HepG2 (cell line): ENCODE measurements around the gene AKIRIN1. TPM values are rescaled to one million over a fixed set of nuclear protein-coding genes. Genes with fewer than 3 reads are reported as not detected.

Source experiments
- CBX5 ChIP-seq: sonication (generic); formaldehyde crosslinking; IDR thresholded peaks from 2 replicates; pipeline ENCODE4 v1.4.0; 2020; ENCODE audit warnings: missing genetic modification reagents, borderline replicate concordance
- ELF4 ChIP-seq: sonication (generic); formaldehyde crosslinking; IDR thresholded peaks from 2 replicates; pipeline ENCODE4 v1.5.0; 2020; ENCODE audit warnings: missing genetic modification reagents, mild to moderate bottlenecking, moderate library complexity, borderline replicate concordance
- IRF9 ChIP-seq: sonication (generic); formaldehyde crosslinking; IDR thresholded peaks from 2 replicates; pipeline ENCODE4 v1.8.0; 2022; ENCODE audit warnings: missing genetic modification reagents, mild to moderate bottlenecking, borderline replicate concordance
- JUND ChIP-seq: sonication (generic); formaldehyde crosslinking; IDR thresholded peaks from 2 replicates; pipeline ENCODE4 v1.8.0; 2022; ENCODE audit warnings: mild to moderate bottlenecking, missing genetic modification reagents
- KAT7 ChIP-seq: IDR thresholded peaks from 2 replicates; pipeline ENCODE4 v1.6.1; 2018; ENCODE audit warnings: borderline replicate concordance, missing compliant biosample characterization
- KDM5A ChIP-seq: fragments of 200-600 bp; sonication (generic); IDR thresholded peaks from 2 replicates; pipeline ENCODE4 v1.7.0; 2018; ENCODE audit warnings: antibody characterized with exemption, mild to moderate bottlenecking, low read length, borderline replicate concordance
- KLF13 ChIP-seq: sonication (generic); formaldehyde crosslinking; IDR thresholded peaks from 2 replicates; pipeline ENCODE4 v1.4.0; 2020; ENCODE audit warnings: mild to moderate bottlenecking, missing genetic modification reagents
- MAFG ChIP-seq: sonication (generic); formaldehyde crosslinking; IDR thresholded peaks from 2 replicates; pipeline ENCODE4 v1.5.1; 2020; ENCODE audit warnings: mild to moderate bottlenecking, missing genetic modification reagents
- NAIF1 ChIP-seq: sonication (generic); formaldehyde crosslinking; IDR thresholded peaks from 2 replicates; pipeline ENCODE4 v1.5.0; 2020; ENCODE audit warnings: mild to moderate bottlenecking, missing genetic modification reagents, borderline replicate concordance
- NRL ChIP-seq: sonication (generic); formaldehyde crosslinking; IDR thresholded peaks from 2 replicates; pipeline ENCODE4 v1.5.0; 2020; ENCODE audit warnings: missing genetic modification reagents, mild to moderate bottlenecking, moderate library complexity, borderline replicate concordance
- RBM22 ChIP-seq: fragments of 200-400 bp; formaldehyde crosslinking; optimal IDR thresholded peaks from 2 replicates; pipeline ENCODE3; 2017; ENCODE audit warnings: mild to moderate bottlenecking, low read length, moderate library complexity
- SMYD3 ChIP-seq: sonication (generic); formaldehyde crosslinking; IDR thresholded peaks from 2 replicates; pipeline ENCODE4 v1.8.1; 2023; ENCODE audit warnings: mild to moderate bottlenecking, missing genetic modification reagents
- ZFP1 ChIP-seq: IDR thresholded peaks from 2 replicates; pipeline ENCODE4 v1.6.1; 2016
- ZFP41 ChIP-seq: sonication (generic); formaldehyde crosslinking; IDR thresholded peaks from 2 replicates; pipeline ENCODE4 v1.4.0; 2020; ENCODE audit warnings: mild to moderate bottlenecking, missing genetic modification reagents, borderline replicate concordance
- ZFY ChIP-seq: sonication (generic); formaldehyde crosslinking; IDR thresholded peaks from 2 replicates; pipeline ENCODE4 v1.4.0; 2020; ENCODE audit warnings: missing genetic modification reagents
- ZNF10 ChIP-seq: sonication (generic); formaldehyde crosslinking; IDR thresholded peaks from 2 replicates; pipeline ENCODE4 v1.4.0; 2020; ENCODE audit warnings: mild to moderate bottlenecking, low read depth, missing genetic modification reagents, borderline replicate concordance
- ZNF20 ChIP-seq: sonication (generic); formaldehyde crosslinking; IDR thresholded peaks from 2 replicates; pipeline ENCODE4 v1.4.0; 2020; ENCODE audit warnings: mild to moderate bottlenecking, moderate library complexity, missing genetic modification reagents
- ZNF230 ChIP-seq: sonication (generic); formaldehyde crosslinking; IDR thresholded peaks from 2 replicates; pipeline ENCODE4 v1.4.0; 2020; ENCODE audit warnings: mild to moderate bottlenecking, missing genetic modification reagents
- ZNF235 ChIP-seq: sonication (generic); formaldehyde crosslinking; IDR thresholded peaks from 2 replicates; pipeline ENCODE4 v1.8.1; 2023; ENCODE audit warnings: mild to moderate bottlenecking, missing genetic modification reagents, borderline replicate concordance
- ZNF275 ChIP-seq: sonication (generic); formaldehyde crosslinking; IDR thresholded peaks from 2 replicates; pipeline ENCODE4 v1.8.0; 2022; ENCODE audit warnings: missing genetic modification reagents, mild to moderate bottlenecking, inconsistent platforms, borderline replicate concordance
- ZNF350 ChIP-seq: sonication (generic); formaldehyde crosslinking; IDR thresholded peaks from 2 replicates; pipeline ENCODE4 v1.4.0; 2020; ENCODE audit warnings: mild to moderate bottlenecking, low read depth, missing genetic modification reagents, borderline replicate concordance
- ZNF576 ChIP-seq: sonication (generic); formaldehyde crosslinking; IDR thresholded peaks from 2 replicates; pipeline ENCODE4 v1.4.0; 2020; ENCODE audit warnings: mild to moderate bottlenecking, missing genetic modification reagents
- ZNF598 ChIP-seq: sonication (generic); formaldehyde crosslinking; IDR thresholded peaks from 2 replicates; pipeline ENCODE4 v1.5.1; 2020; ENCODE audit warnings: mild to moderate bottlenecking, missing genetic modification reagents, borderline replicate concordance
- polyA plus RNA-seq, 8 experiments: library from polyadenylated mRNA; depleted of rRNA in 3 of 8; stranded (reverse) in 7 of 8; unstranded in 1 of 8; fragments of >200 nt; fragmentation: Illumina TruSeq in 4 of 8; extraction: Trizol in 4 of 8; gene quantifications; 2 replicates each; pipeline versions ENCODE4 v1.2.1 to v1.2.3, GENCODE V29; 2011 to 2016; ENCODE audit warnings: low read depth in 4 of 8, missing spikeins in 1 of 8, mixed read lengths in 1 of 8; ENCODE audit not compliant: insufficient read depth in 1 of 8
- total RNA-seq, 5 experiments: library from RNA; depleted of rRNA; stranded (reverse); fragments of >200 nt; fragmentation: Illumina TruSeq; extraction: Trizol; gene quantifications; 2 replicates each; pipeline ENCODE4 v1.2.3, GENCODE V29; 2016; ENCODE audit warnings: low read depth in 1 of 5
- TF ChIP-seq, protein P1 (sequence below): IDR thresholded peaks from 2 replicates; pipeline ENCODE4 v1.6.1; 2016; ENCODE audit warnings: low read depth, control low read depth
- TF ChIP-seq, protein P2 (sequence below): sonication (generic); formaldehyde crosslinking; IDR thresholded peaks from 2 replicates; pipeline ENCODE4 v1.4.0; 2020; ENCODE audit warnings: missing genetic modification reagents; ENCODE audit errors: not compliant biosample characterization

Gene AKIRIN1
- total and polyA plus RNA-seq, 2 of the 13 experiments (the other 11 are each of a cell fraction or from before 2014, with no cell fraction given) = 123 to 157 TPM

GRCh38 chr1:39026051-39026865 is 35.2 kb downstream of the AKIRIN1 start, which contains the start of gene NDUFS5 (continued):
- TF ChIP-seq ZNF235 = 0 out of 2 replicates have a peak, but pooled peaks have one; percentile 80
- TF ChIP-seq, protein P1, sequence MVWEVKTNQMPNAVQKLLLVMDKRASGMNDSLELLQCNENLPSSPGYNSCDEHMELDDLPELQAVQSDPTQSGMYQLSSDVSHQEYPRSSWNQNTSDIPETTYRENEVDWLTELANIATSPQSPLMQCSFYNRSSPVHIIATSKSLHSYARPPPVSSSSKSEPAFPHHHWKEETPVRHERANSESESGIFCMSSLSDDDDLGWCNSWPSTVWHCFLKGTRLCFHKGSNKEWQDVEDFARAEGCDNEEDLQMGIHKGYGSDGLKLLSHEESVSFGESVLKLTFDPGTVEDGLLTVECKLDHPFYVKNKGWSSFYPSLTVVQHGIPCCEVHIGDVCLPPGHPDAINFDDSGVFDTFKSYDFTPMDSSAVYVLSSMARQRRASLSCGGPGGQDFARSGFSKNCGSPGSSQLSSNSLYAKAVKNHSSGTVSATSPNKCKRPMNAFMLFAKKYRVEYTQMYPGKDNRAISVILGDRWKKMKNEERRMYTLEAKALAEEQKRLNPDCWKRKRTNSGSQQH (CRISPR knock-in tag) = no peak
- TF ChIP-seq, protein P2, sequence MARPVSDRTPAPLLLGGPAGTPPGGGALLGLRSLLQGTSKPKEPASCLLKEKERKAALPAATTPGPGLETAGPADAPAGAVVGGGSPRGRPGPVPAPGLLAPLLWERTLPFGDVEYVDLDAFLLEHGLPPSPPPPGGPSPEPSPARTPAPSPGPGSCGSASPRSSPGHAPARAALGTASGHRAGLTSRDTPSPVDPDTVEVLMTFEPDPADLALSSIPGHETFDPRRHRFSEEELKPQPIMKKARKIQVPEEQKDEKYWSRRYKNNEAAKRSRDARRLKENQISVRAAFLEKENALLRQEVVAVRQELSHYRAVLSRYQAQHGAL (CRISPR knock-in tag) = no peak
- no peak for TF ChIP-seq ZNF10 (CRISPR knock-in tag)
- TF ChIP-seq ZNF350 (CRISPR knock-in tag) = peak; percentile 53; the same call in 1 of the 2 replicates
- TF ChIP-seq NAIF1 (CRISPR knock-in tag) = no peak
- TF ChIP-seq JUND (CRISPR knock-in tag) = peak; percentile 78; the same call in 1 of the 2 replicates
- peak; percentile 49; the same call in 1 of the 2 replicates for TF ChIP-seq SMYD3 (CRISPR knock-in tag)
- TF ChIP-seq ZFY (CRISPR knock-in tag) = no peak; the same call in none of the 2 replicates
- TF ChIP-seq ZNF230 (CRISPR knock-in tag) = no peak
- TF ChIP-seq ZNF20 (CRISPR knock-in tag) = no peak
- no peak for TF ChIP-seq ELF4 (CRISPR knock-in tag)
- TF ChIP-seq ZNF598 (CRISPR knock-in tag) = no peak
- peak; percentile 57; the same call in 1 of the 2 replicates for TF ChIP-seq KDM5A
- TF ChIP-seq NRL = 0 out of 2 replicates have a peak, but pooled peaks have one; percentile 7
- peak; percentile 27; the same call in 1 of the 2 replicates for TF ChIP-seq IRF9
- no peak; the same call in 1 of the 2 replicates for TF ChIP-seq CBX5
- no peak for TF ChIP-seq MAFG (CRISPR knock-in tag)
- no peak for TF ChIP-seq RBM22
- no peak for TF ChIP-seq ZNF275
- no peak for TF ChIP-seq ZFP1 (CRISPR knock-in tag)
- TF ChIP-seq ZFP41 (CRISPR knock-in tag) = no peak
- no peak for TF ChIP-seq ZNF576 (CRISPR knock-in tag)
- TF ChIP-seq KLF13 (CRISPR knock-in tag) = no peak
- TF ChIP-seq KAT7 = peak; percentile 32; the same call in 1 of the 2 replicates
